ENCODE measurements around the gene CCDC68.

DNA sequence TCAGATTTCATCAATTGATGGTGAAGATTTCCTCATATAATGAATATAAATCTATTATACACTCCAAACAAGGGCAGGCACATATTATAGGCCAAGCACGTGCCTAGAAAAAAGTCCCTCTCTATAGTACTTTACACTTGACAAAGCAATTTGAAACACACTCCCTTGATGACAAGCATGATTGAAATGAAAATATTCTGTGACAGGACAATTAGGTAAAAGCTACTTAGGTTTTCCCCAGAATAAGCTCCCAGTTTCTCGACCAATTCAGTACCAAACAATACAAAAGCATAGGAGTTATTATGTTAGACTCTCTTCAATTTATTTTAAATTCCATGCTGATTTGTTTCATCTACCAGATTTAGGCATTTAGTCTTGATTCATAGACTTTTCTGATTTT, 47.7 kb downstream of the CCDC68 start:
- TF ChIP-seq EP300 (IDR thresholded peaks at IDR 0.05) (no peak), POLR2A (IDR thresholded peaks at IDR 0.05) (no peak), POLR2AphosphoS5 (IDR thresholded peaks at IDR 0.05) (no peak)
- TF ChIP-seq, protein P1, sequence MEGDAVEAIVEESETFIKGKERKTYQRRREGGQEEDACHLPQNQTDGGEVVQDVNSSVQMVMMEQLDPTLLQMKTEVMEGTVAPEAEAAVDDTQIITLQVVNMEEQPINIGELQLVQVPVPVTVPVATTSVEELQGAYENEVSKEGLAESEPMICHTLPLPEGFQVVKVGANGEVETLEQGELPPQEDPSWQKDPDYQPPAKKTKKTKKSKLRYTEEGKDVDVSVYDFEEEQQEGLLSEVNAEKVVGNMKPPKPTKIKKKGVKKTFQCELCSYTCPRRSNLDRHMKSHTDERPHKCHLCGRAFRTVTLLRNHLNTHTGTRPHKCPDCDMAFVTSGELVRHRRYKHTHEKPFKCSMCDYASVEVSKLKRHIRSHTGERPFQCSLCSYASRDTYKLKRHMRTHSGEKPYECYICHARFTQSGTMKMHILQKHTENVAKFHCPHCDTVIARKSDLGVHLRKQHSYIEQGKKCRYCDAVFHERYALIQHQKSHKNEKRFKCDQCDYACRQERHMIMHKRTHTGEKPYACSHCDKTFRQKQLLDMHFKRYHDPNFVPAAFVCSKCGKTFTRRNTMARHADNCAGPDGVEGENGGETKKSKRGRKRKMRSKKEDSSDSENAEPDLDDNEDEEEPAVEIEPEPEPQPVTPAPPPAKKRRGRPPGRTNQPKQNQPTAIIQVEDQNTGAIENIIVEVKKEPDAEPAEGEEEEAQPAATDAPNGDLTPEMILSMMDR (IDR thresholded peaks at IDR 0.05) = no peak

Measured in upper lobe of left lung (tissue), 4 donors.